DLD1 (cell line): ENCODE measurements around the gene PHTF1.

ENCODE experiments used
- in situ Hi-C: cut with HindIII; loops from 2 replicates; pipeline ENCODE4 v1.10.0; 2017; ENCODE audit warnings: low sequenced_read_pairs

The PHTF1 gene

DNA sequence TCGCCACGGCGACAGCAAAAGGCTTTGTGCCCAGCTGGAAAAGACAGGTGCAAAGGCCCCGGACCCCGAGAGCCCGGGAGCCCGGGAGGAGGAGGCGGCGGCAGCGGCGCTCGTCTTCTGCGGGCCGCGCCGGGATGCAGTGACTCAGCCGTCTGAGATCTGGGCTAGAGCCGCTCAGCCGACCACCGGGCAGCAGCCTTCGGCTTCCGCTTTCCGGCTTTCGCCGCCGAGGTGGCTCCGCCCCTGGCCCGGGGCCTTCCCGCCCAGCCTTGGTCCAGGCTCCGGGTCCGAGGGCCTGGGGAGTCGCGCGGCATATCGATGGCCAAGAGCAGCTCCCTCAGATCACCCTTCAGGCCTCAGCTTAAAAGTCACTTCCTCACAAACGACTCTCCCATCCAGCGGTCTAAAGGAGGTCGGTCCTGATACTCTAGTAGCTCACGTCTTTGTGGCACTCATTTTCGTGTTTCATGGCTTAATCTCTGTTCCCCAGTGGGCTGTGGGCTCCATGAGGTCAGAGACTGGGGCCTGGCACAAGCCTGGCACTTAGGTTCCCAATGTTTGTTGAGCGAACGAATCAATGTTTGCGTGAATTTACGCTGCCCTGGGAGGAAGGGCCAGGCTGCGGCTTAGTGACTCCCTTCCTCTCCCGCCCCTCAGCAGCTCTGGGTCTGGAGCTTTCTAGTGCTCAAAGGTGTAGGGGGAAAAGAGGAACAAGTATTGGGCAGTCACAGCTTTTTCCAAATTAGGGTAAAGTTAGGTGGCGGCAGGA lies at the start of gene PHTF1:
Gene PHTF1 (minus strand): TSS at position 154 of the 769 bp plus-strand sequence. CDS start 783 bp downstream, outside the sequence.
- in situ Hi-C loops, result no loop called here

DNA sequence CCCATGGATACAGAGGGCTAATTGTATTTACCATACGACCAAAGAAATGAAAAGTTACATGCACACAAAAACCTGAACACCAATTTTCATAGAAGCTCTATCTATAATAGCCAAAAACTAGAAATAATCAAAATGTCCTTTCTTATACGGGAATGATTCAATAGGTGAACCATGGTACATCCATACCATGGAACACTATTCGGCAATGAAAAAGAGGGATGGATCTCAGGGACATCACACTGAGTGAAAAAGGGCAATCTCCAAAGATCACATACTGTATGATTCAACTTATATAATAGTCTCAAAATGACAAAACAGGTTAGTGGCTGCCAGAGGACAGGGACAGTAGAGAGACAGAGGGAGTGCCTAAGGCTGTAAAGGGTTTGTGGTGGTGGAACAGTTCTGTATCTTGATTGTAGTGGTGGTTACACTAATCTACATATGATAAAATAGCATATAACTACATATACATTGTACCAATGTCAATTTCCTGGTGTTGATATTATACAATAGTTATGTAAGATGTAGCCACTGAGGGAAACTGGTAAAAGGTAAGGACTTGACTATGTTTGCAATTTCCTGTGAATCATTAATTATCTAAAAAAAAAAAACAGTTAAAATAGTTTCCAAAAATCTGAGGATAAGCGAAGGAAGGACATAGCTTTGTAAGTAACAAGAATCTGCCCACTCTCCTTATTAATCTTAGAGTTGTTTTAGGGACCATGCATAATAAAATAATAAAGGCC lies 49.3 kb upstream of the PHTF1 start:
- in situ Hi-C loops, result no loop called here

DNA sequence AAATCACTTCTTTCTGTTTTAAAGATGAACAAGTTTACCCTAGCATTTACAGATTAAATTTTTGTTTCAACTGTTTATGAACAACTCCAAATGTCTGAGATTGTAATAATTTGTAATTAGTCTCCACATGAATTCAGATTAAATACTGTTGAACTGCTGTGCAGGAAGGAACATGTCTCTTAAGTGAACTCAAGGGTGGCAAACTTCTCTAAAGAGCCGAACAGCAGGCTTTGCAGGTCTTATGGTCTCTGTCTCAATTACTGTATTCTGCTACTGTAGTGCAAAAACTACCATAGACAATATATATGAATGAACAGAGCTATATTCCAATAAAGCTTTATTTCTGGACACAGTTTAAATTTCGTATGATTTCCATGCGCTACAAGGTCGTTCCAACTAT lies 46.4 kb upstream of the PHTF1 start:
- in situ Hi-C loops, result no loop called here

DNA sequence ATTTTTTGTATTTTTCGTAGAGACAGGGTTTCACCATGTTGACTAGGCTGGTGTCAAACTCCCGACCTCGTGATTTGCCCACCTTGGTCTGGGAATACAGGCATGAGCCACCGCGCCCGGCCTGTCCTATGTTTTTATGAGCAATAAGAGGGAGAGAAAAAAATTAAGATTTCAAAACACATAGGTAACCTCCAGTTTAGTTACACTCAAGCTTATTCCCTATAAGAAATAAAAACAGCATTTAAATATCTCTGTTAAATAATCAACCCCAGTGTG lies 45.9 kb upstream of the PHTF1 start:
- in situ Hi-C loops, result no loop called here

DNA sequence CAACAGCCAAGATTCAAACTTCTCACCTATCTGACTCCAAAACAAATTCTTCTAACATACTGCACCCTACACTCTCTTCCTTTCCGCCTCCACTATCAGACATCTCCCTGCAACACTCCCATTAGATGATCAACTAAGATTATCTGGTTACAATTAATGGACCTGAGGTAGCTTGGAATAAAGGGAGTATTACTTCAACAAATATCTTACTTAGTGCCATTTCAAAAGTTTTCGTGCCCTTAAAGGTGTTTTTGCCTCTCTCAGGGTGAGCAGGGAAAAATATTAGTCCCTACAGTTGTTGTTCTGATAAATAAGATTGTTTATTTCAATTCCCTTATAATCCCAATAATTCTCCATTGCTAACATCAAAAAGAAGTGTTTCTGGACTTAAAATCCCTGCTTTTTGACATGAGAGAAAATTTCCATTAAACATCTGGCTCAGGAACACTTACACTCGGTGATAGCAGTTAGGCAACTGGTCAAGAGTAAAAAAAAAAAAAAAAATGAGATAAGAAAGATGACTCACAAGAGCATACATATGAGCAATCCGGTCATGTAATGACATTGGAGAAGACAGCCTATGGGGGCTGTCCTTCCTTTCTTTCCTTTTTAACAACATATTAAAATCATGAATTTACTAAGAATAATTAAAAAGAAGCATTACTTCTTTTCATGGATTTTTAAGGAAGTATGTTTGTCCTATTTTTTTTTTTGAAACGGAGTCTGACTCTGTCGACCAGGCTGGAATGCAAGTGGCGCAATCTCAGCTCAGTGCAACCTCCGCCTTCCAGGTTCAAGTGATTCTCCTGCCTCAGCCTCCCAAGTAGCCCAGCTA lies 45.4 kb upstream of the PHTF1 start:
- in situ Hi-C loops, result no loop called here

DNA sequence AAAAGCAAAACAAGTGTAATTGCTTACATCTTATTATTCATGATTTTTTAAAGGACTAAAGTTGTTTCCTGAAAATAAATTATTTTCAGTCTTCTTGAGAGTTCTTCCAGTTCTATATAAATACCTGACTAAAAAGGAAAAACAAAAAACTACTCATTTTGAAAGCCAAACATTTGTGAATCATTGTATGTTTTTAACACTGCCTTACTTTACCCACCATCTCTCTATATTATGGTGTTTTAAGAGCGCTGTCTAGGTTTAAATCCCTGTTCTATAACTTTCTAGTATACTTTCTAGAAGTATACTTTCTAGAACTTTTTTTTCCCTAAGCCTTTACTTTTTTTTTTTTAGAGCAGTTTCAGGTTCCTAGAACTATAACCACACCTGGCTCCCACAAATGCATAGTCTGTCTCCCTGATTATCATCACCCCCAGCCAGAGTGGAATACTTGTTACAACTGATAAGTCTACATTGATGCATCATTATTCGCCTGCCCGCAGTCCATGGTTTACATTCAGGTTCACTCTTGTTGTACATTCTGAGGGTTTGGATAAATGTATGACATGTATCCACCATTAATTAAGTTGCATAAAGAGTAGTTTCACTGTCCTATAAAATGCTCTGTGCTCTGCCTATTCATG lies 43.2 kb upstream of the PHTF1 start:
- in situ Hi-C loops, result no loop called here

DNA sequence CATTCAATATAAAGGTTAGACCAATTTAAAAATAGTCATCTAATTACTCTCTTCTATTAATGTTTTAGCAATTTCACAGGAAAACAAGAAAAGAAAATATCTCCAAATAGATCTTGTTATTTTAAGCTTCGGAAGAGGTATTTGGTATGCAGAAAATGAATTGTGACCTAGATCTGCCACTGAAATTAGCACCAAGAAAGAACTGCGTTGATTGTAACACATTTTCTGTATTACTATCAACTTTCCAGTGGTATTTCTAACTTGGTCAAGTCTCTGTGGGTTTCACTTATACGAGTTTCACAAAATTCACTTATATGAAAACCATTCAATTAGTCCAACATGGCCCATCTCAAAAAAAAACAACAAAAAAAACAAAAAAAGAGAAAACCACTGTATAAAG lies 41.2 kb upstream of the PHTF1 start:
- in situ Hi-C loops, result no loop called here

DNA sequence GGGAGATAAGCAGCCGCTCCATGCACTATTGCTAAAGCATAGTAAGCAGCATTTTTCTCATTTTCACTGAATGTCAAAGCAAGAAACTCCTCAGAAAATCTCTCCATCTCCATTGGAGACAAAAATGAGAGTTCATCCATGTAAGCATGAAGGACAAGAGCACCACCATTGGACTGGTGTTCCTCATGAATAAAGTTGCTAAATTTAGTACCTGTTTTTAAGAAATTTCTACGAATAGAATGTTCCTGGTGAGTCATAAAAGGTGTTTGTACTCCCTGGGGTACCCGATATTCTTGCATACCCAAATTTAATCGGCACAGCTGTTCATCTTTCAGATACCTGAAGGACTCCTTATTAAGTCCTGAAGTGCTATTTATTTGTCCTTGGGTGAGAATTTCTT lies 38.2 kb upstream of the PHTF1 start:
- in situ Hi-C loops, result no loop called here

DNA sequence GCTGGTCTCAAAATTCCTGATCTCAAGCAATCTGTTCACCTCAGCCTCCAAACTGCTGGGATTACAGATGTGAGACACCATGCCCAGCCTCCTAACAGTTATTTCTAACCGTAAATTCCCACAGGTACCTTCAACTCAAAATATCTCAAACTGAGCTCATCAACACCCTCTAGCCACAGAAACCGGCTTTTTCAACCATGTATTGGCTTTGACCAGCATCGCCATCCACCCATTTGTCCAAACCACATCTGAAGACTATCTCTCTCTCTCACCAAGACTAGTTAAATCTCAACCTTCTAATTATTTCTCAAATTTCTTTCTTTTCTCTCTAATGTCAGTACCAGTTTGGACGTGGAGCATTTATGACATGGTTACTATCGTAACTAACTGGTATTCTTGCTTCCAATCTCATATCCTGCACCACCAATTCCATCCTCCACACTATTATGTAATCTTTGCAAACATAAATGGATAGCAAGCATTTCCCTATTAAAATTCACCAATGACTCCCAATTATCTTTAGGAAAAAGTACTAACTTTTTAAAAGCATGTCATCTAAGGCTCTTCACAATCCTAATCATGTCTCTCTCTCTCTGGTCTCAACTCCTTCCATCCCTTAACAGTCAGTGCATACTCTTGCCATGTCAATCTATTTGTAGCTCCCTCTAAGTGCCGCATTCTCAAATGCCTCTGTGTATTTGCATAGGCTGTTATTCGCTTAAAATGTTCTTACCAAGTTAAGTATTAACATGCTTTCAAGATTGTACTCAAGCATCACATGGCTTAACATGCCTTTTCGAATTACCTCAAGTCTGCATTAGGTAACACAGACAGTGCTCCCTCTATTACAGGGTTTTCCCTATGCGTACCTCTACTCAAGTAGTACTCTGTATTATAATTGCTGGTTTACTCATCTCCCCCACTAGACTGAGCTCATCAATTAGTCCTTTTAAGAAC lies 34.9 kb upstream of the PHTF1 start:
- in situ Hi-C loops, result no loop called here

DNA sequence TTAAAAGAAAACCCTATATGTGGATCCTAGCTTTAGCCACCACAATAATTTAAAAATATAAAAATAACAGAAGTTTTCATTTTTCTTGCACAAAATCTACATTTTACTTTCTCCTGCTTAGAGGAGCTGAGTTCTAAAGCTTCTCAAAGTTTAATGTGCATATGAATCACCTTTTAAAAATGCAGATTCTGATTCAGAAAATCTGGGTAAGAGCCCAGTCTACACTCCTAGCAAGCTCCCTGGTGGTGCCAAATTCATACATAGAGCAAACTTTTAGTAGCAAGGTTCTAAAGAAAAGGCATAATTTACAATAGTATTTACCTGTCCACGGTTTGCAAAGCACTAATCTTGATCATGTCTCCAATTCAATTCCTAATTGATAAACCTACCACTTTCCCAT lies 33.7 kb upstream of the PHTF1 start:
- in situ Hi-C loops, result no loop called here

DNA sequence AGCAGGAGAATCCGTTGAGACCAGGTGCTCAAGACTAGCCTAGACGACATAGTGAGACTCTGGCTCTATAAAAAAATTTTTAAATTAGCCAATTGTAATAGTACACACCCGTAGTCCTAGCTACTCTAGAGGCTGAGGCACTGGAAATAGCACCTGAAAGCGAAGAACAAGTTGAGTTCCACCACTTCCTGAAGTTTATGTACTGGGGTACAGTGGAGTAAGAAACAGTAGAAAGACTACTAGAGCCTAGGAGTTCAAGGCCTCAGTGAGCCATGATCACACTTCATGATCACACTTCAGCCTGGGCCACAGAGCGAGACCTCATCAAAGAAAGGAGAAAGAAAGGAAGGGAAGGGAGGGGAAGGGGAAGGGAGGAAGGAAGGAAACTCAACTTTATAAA lies 33.2 kb upstream of the PHTF1 start:
- in situ Hi-C loops, result no loop called here

DNA sequence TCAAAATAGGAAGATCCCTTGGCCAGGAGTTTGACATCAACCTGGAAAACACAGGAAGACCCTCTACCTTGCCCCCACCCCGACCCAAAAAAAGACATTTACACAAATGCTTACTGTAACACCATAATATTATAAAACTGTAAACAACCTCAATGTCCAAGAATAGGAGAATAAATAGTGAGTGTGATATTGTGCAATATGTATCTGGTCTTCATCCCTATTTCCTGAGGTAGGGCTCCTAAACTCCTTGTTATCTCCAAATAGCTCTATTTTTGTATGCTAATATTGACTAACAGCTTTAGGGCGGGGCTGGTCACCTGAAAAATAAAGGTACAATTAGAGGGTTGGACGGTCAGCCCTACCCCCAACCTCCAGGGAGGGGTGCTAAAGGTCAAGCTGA lies 29.5 kb upstream of the PHTF1 start:
- in situ Hi-C loops, result no loop called here

DNA sequence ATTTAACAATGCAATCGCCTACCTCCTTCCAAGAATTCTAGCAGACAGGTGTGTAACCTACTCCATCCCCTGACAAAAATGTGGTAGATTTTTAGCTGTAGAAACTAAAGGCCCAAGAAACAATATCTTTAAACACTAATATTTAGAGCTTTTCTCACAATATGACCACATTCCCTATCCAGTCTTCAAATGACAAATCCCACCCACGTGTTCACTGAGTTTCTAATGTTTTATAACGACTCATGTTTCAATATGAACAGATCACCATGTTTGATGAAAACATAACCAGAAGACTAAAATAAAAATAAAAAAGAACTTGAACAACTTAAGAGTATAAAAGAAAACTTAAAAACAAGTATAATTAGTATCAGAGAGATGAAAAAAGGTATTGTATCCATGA lies 28.4 kb upstream of the PHTF1 start:
- in situ Hi-C loops, result no loop called here

DNA sequence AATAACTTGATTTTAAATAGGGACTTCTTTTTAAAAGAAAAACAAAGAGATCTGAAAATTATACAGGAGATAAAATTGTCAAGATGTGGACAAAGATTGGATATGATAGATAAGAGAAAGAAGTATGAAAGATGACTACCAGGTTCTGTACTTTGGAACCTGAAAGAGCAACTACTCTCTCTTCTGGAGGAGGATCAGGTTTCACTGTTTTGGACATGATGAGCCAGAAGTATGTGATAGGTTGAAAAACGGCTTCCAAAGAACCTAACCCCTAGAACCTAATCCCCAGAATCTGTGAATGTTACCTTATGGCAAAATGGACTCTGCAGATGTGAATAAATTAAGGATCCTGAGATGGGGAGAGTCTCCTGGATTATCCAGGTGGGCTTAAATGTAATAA lies 26.8 kb upstream of the PHTF1 start:
- in situ Hi-C loops, result no loop called here

DNA sequence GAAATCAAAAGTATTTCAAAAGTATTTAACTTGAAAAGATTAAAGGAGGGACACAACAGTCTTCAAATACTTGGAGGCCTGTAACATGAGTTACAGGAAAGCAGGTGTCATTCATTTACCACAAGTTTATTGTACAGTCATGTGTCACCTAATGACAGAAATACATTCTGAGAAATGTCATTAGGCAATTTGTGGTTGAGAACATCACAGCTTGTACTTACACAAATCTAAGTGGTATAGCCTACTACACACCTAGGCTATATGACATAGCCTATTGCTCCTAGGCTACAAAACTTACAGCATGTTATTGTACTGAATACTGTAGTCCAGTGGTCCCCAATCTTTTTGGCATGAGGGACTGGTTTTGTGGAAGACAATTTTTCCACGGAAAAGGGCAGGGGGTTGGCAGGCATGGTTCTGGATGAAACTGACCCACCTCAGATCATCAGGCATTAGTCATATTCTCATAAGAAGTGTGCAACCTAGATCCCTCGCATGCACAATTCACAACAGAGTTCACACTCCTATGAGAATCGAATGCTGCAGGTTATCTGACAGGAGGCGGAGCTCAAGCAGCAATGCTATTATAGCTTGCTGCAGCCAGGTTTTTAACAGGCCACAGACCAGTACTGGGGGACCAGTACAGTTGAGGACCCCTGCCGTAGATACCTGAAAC lies 25.0 kb upstream of the PHTF1 start:
- in situ Hi-C loops, result no loop called here

DNA sequence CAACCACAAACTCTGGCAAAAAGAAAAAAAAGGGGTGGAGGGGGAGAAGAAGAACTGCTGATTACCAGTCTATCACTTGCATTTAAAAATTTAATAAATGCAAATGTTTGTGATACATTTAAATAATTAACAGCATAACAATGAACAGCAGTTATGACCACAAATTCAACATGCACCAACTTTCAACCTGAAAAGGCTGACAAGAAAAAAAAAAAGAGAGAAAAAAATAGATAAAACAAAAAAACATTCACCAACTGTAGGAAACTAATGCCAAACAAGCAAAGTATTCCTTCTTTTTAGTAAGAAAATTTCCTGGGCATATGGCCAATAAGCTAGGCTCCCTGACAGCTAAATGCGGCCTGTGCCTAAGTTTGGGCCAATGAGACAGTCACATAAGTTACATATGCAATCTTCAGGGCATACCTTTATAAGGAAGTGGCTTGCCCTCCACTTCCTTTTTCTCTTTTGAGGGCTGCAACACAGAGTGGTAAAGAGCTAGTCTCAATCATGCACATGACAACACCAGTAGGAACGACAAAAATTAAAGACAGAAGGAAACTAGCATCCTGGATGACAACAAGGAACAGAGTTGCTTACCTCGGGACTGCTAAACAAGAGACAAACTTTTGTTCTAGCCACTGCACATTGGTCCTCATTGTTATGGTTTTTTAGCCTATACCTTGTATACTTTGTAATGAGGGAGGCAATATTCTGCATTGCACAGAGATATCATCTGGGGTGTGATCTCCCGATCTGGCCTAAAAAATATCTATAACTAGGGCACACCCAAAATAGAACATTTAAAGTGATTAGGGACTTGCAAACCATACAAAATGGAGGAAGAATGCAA lies 24.2 kb upstream of the PHTF1 start:
- in situ Hi-C loops, result no loop called here

DNA sequence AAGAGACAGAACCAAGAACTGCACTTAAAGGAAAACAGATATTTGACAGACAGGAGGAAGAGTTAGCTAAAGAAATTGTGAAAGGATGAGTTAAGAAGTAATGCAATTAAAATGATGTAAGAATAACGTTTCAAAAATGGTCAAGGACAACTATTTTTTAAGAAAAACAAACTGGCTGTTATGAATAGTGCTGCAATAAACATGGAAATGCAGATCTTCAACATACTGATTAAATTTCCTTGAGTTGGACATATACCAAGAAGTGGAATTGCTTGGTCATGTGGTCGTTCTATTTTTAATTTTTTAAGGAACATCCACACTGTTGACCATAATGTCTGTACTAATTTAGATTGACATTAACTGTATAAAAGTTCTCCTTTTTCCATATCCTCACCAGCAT lies 23.1 kb upstream of the PHTF1 start:
- in situ Hi-C loops, result no loop called here

DNA sequence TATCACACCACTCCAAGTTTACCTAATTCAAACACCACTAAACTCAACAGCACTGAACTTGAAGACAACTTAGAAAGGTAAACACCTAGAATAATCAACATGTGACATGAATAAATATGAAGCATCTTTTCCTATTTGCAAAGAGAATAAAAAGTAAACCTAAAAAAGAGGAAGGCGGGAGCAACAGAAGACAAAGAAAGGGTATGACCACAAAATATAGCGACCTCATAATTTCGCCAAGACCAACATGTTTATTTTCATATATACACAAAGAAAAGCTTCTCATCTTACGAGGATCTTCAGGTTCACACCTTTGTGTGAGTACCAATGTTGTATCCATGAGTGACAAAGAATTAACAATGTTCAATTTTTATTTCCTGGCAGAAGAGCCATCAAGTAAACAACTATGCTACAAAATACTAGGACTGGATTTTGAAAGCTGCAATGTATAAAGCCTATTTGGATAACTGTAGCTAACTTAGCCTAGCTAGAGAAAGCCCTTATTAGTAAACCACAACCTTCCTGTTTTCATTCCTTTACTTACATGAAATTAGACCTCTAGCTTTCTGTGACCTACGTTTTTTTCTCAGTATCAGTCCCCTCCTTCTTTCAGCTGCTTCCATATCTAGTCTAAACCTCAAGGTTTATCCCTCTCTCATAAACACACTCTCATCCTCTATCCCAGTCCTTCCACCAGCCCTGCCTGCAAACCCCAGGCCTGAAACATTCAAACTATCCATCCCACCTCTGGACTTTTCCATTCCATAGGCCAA lies 21.3 kb upstream of the PHTF1 start:
- in situ Hi-C loops, result no loop called here
